Vagina (tissue), 2 donors: ENCODE measurements around the gene CAPRIN2.

Experiments
- CTCF ChIP-seq, 3 experiments: fragments of 450-650 bp in 2 of 3; fragments of 200-600 bp in 1 of 3; sonication (generic) in 1 of 3; IDR thresholded peaks; one replicate each; pipeline ENCODE4 v1.5.1; 2017 to 2019; ENCODE audit warnings: antibody characterized with exemption in 3 of 3, mild to moderate bottlenecking in 2 of 3, moderate library complexity in 2 of 3
- POLR2A ChIP-seq, 2 donors: fragments of 450-650 bp; IDR thresholded peaks; one replicate each; pipeline ENCODE4 v1.6.1; 2017; ENCODE audit warnings: antibody characterized with exemption in 2 of 2, mild to moderate bottlenecking in 2 of 2, moderate library complexity in 2 of 2
- POLR2AphosphoS5 ChIP-seq, 2 donors: sonication (generic); formaldehyde crosslinking; IDR thresholded peaks; one replicate each; pipeline ENCODE4 v1.9.0; 2017; ENCODE audit warnings: antibody characterized with exemption in 2 of 2, mild to moderate bottlenecking in 2 of 2, low read depth in 1 of 2; ENCODE audit not compliant: insufficient read depth in 1 of 2

GRCh38 chr12:30694412-30695198, 60.1 kb downstream of the CAPRIN2 start:
- TF ChIP-seq CTCF (IDR thresholded peaks at IDR 0.05) (no peak), POLR2A (IDR thresholded peaks at IDR 0.05) (no peak), POLR2AphosphoS5 (IDR thresholded peaks at IDR 0.05; ENCODE audit: insufficient read depth in 1 of 2, low read depth in 1 of 2) (no peak)
